WTC11 (cell line): ENCODE data around the gene SMO. TPM values are rescaled to one million over a fixed set of nuclear protein-coding genes. Genes with fewer than 3 reads are reported as not detected.

Experiments used
- ATAC-seq: fragments of 200-7000 bp; cut with Tn5 transposase; 2 replicates; pipeline ENCODE4 v1.10.0; 2021; ENCODE audit warnings: mild to moderate bottlenecking, moderate library complexity
- CTCF ChIA-PET: fragments of 300-600 bp; sonication (Branson Sonifier 250); formaldehyde crosslinking; loops from one replicate; lab custom pipeline; 2021; ENCODE audit warnings: antibody characterized with exemption; lab: Charles Lee
- POLR2A ChIA-PET: fragments of 350-600 bp; sonication (Branson Sonifier 250); formaldehyde crosslinking; loops from one replicate; lab custom pipeline; 2021; ENCODE audit warnings: antibody characterized with exemption; lab: Charles Lee
- DNase-seq: peaks from one replicate; pipeline ENCODE4 v3.0.0; 2021; ENCODE audit warnings: low spot score
- H3K27ac Mint-ChIP-seq: 2 replicates; pipeline ENCODE4 v1.8.0; 2021; ENCODE audit warnings: mixed read lengths
- H3K27me3 Mint-ChIP-seq: 2 replicates; pipeline ENCODE4 v1.8.0; 2021; ENCODE audit warnings: low read depth, mild to moderate bottlenecking, moderate library complexity, mixed read lengths
- H3K36me3 Mint-ChIP-seq: 2 replicates; pipeline ENCODE4 v1.8.0; 2021; ENCODE audit warnings: mixed read lengths
- H3K4me1 Mint-ChIP-seq: 2 replicates; pipeline ENCODE4 v1.8.0; 2022; ENCODE audit warnings: mixed read lengths
- H3K4me3 Mint-ChIP-seq: 2 replicates; pipeline ENCODE4 v1.8.0; 2021; ENCODE audit warnings: mild to moderate bottlenecking, moderate library complexity, mixed read lengths
- H3K9me3 Mint-ChIP-seq: 2 replicates; pipeline ENCODE4 v1.8.0; 2021; ENCODE audit warnings: mixed read lengths
- AFF4 ChIP-seq: sonication (generic); formaldehyde crosslinking; IDR thresholded peaks from 2 replicates; pipeline ENCODE4 v1.8.1; 2023; ENCODE audit warnings: mild to moderate bottlenecking, missing genetic modification reagents, borderline replicate concordance
- ARID4B ChIP-seq: sonication (generic); formaldehyde crosslinking; IDR thresholded peaks from 2 replicates; pipeline ENCODE4 v1.8.0; 2023; ENCODE audit warnings: missing genetic modification reagents, mild to moderate bottlenecking, borderline replicate concordance
- ATF3 ChIP-seq: sonication (generic); formaldehyde crosslinking; conservative IDR thresholded peaks from 2 replicates; pipeline ENCODE4 v1.8.1; 2022; ENCODE audit warnings: mild to moderate bottlenecking, missing genetic modification reagents
- CTCF ChIP-seq: fragments of 200-600 bp; IDR thresholded peaks from 2 replicates; pipeline ENCODE4 v1.8.0; 2022; ENCODE audit warnings: antibody characterized with exemption
- ERG ChIP-seq: fragments of 250-450 bp; sonication (Bioruptor Pico); IDR thresholded peaks from 2 replicates; pipeline ENCODE4 v1.8.0; 2021; ENCODE audit warnings: mild to moderate bottlenecking
- FOXK1 ChIP-seq: sonication (generic); formaldehyde crosslinking; IDR thresholded peaks from 2 replicates; pipeline ENCODE4 v1.8.0; 2022; ENCODE audit warnings: mild to moderate bottlenecking, moderate library complexity, missing genetic modification reagents
- HMGA2 ChIP-seq: fragments of 250-450 bp; sonication (Bioruptor Pico); IDR thresholded peaks from 2 replicates; pipeline ENCODE4 v1.4.0; 2021; ENCODE audit warnings: mild to moderate bottlenecking, moderate library complexity
- IRF1 ChIP-seq: sonication (generic); formaldehyde crosslinking; IDR thresholded peaks from 2 replicates; pipeline ENCODE4 v1.8.0; 2023; ENCODE audit warnings: missing genetic modification reagents
- MAX ChIP-seq: sonication (generic); formaldehyde crosslinking; IDR thresholded peaks from 2 replicates; pipeline ENCODE4 v1.8.0; 2022; ENCODE audit warnings: mild to moderate bottlenecking, missing genetic modification reagents
- MLX ChIP-seq: sonication (generic); formaldehyde crosslinking; IDR thresholded peaks from 2 replicates; pipeline ENCODE4 v1.8.1; 2023; ENCODE audit warnings: mild to moderate bottlenecking, missing genetic modification reagents, moderate library complexity
- MXD4 ChIP-seq: fragments of 250-450 bp; sonication (Bioruptor Pico); IDR thresholded peaks from 2 replicates; pipeline ENCODE4 v1.8.0; 2021; ENCODE audit warnings: mild to moderate bottlenecking, moderate library complexity, borderline replicate concordance
- MYBL2 ChIP-seq: sonication (generic); formaldehyde crosslinking; IDR thresholded peaks from 2 replicates; pipeline ENCODE4 v1.8.1; 2023; ENCODE audit warnings: mild to moderate bottlenecking, moderate library complexity, missing genetic modification reagents
- PRDM15 ChIP-seq: sonication (generic); formaldehyde crosslinking; IDR thresholded peaks from 2 replicates; pipeline ENCODE4 v1.8.0; 2022; ENCODE audit warnings: missing genetic modification reagents
- ZNF121 ChIP-seq: sonication (generic); formaldehyde crosslinking; IDR thresholded peaks from 2 replicates; pipeline ENCODE4 v1.8.0; 2023; ENCODE audit warnings: missing genetic modification reagents
- ZNF317 ChIP-seq: sonication (generic); formaldehyde crosslinking; IDR thresholded peaks from 2 replicates; pipeline ENCODE4 v1.8.1; 2023; ENCODE audit warnings: low read depth, mild to moderate bottlenecking, moderate library complexity, missing genetic modification reagents, borderline replicate concordance
- ZNF512 ChIP-seq: sonication (generic); formaldehyde crosslinking; IDR thresholded peaks from 2 replicates; pipeline ENCODE4 v1.8.1; 2022; ENCODE audit warnings: missing genetic modification reagents, borderline replicate concordance
- total RNA-seq: library from RNA; stranded (reverse); gene quantifications from 3 replicates; pipeline ENCODE4 v1.2.3, GENCODE V29; 2021

Gene SMO
- total RNA-seq, 1 experiment from 2014 or later, result 56.9 TPM

GRCh38 chr7:129205987-129206785 lies 17.8 kb downstream of the SMO start:
- Mint-ChIP-seq H3K27ac (no peak overlapping the region), H3K9me3 (no peaks in the 10 kb centered on the region), H3K4me1 (no peaks in the 10 kb centered on the region), H3K36me3 (peaks cover 26% of the 10 kb centered on the region), H3K27me3 (no peaks in the 10 kb centered on the region), H3K4me3 (no peak overlapping the region)
- DNase-seq, result no peak
- ChIA-PET CTCF (interaction anchor here (1.3 to 3.8 kb wide), 3 partner anchors 12 to 42 kb away, joined by 5 to 23 read pairs (median 8); no protein-coding TSS in a partner anchor), POLR2A (no interaction called here)
- no peak for ATAC-seq
- TF ChIP-seq ZNF121 (CRISPR knock-in tag), result no peak
- no peak for TF ChIP-seq IRF1 (CRISPR knock-in tag)
- TF ChIP-seq HMGA2, result no peak
- no peak for TF ChIP-seq MYBL2 (CRISPR knock-in tag)
- no peak for TF ChIP-seq ERG
- no peak for TF ChIP-seq ATF3
- no peak for TF ChIP-seq ARID4B
- no peak for TF ChIP-seq MAX (CRISPR knock-in tag)
- TF ChIP-seq FOXK1, result no peak
- no peak for TF ChIP-seq AFF4 (CRISPR knock-in tag)
- TF ChIP-seq MXD4 (CRISPR knock-in tag), result no peak
- TF ChIP-seq ZNF512, result no peak
- no peak for TF ChIP-seq PRDM15
- TF ChIP-seq MLX (CRISPR knock-in tag), result no peak
- TF ChIP-seq CTCF, result no peak
- no peak for TF ChIP-seq ZNF317 (CRISPR knock-in tag)
